HepG2 (cell line): ENCODE results near the gene ERICH3. TPM values are rescaled to one million over a fixed set of nuclear protein-coding genes. Genes with fewer than 3 reads are reported as not detected.
A peak's percentile ranks its signal among the peaks of the same experiment; 100 is the strongest.

Experiments
- ATAC-seq: fragments of 200-7000 bp; cut with Tn5 transposase; 3 replicates; pipeline ENCODE4 v1.9.1; 2020; ENCODE audit warnings: mild to moderate bottlenecking, moderate library complexity
- BruUV-seq: library from RNA; stranded (reverse); fragments of 400-500 nt; replicated peaks from 2 replicates; lab custom pipeline; 2021; lab: Mats Ljungman, UMichigan
- CTCF ChIA-PET: fragments of 300-600 bp; formaldehyde crosslinking; extraction: SDS; loops from one replicate; lab custom pipeline; 2021; ENCODE audit warnings: low total read pairs, inconsistent platforms, low intra/inter-chr PET ratio; lab: Yijun Ruan, JAX
- POLR2A ChIA-PET: fragments of 350-600 bp; sonication (Branson Sonifier 250); formaldehyde crosslinking; loops from one replicate; lab custom pipeline; 2020; ENCODE audit warnings: antibody characterized with exemption, inconsistent platforms; lab: Yijun Ruan, JAX
- DNase-seq: peaks from one replicate; pipeline ENCODE4 v3.0.0-alpha.2; 2015; ENCODE audit warnings: low spot score
- FAIRE-seq: peaks from 3 replicates; lab custom pipeline; 2011; peaks lifted over from hg19 to GRCh38; lab: Jason Lieb, UNC
- H2AFZ ChIP-seq: one replicate; pipeline ENCODE4 v1.6.1; 2011; ENCODE audit warnings: low read length, inconsistent platforms
- H3K27ac ChIP-seq: fragments of 300-600 bp; 3 replicates; pipeline ENCODE4 v1.8.0; 2011; ENCODE audit warnings: mixed run types, mild to moderate bottlenecking, mixed read lengths, low read length, inconsistent platforms; ENCODE audit not compliant: insufficient read depth; ENCODE audit errors: extremely low read length
- H3K27me3 ChIP-seq, 2 experiments: fragments of 200-600 bp in 1 of 2; 2 replicates in 1 of 2; 3 replicates in 1 of 2; pipeline versions ENCODE4 v1.6.0 to v1.8.0; 2011; ENCODE audit warnings: low read length in 2 of 2, mild to moderate bottlenecking in 2 of 2, moderate library complexity in 2 of 2, inconsistent platforms in 1 of 2; ENCODE audit not compliant: insufficient read depth in 2 of 2, control insufficient read depth in 1 of 2
- H3K36me3 ChIP-seq, 2 experiments: fragments of 200-600 bp in 1 of 2; replicated peaks in 1 of 2; 2 replicates in 1 of 2; 3 replicates in 1 of 2; pipeline versions ENCODE4 v1.5.1 to v1.8.0; 2011; ENCODE audit warnings: low read length in 2 of 2, inconsistent platforms in 1 of 2; ENCODE audit not compliant: insufficient read depth in 2 of 2, control insufficient read depth in 1 of 2
- H3K4me1 ChIP-seq: 2 replicates; pipeline ENCODE4 v1.5.1; 2012; ENCODE audit warnings: low read length, inconsistent platforms; ENCODE audit not compliant: insufficient read depth
- H3K4me2 ChIP-seq: 2 replicates; pipeline ENCODE4 v1.6.0; 2011; ENCODE audit warnings: low read depth, low read length, inconsistent platforms
- H3K4me3 ChIP-seq, 3 experiments: fragments of 200-600 bp in 1 of 3; sonication (generic), shearing (Covaris generic) in 1 of 3; replicated peaks in 1 of 3; 2 replicates each; pipeline ENCODE4 v1.5.1; 2011 to 2016; ENCODE audit warnings: low read length in 3 of 3, inconsistent platforms in 2 of 3, low read depth in 2 of 3, mild to moderate bottlenecking in 2 of 3, control low read depth in 1 of 3, mixed read lengths in 1 of 3; ENCODE audit not compliant: insufficient read depth in 1 of 3
- H3K79me2 ChIP-seq: one replicate; pipeline ENCODE4 v1.6.1; 2011; ENCODE audit warnings: low read length, inconsistent platforms; ENCODE audit not compliant: insufficient read depth
- H3K9ac ChIP-seq: 2 replicates; pipeline ENCODE4 v1.6.0; 2011; ENCODE audit warnings: mild to moderate bottlenecking, low read depth, low read length, inconsistent platforms; ENCODE audit not compliant: insufficient read depth
- H3K9me3 ChIP-seq: 2 replicates; pipeline ENCODE4 v1.5.1; 2012; ENCODE audit warnings: mild to moderate bottlenecking, low read length
- H4K20me1 ChIP-seq: 2 replicates; pipeline ENCODE4 v1.6.0; 2011; ENCODE audit warnings: inconsistent platforms, mild to moderate bottlenecking, low read length, moderate library complexity; ENCODE audit not compliant: insufficient read depth
- ARHGAP35 ChIP-seq: sonication (generic); formaldehyde crosslinking; IDR thresholded peaks from 2 replicates; pipeline ENCODE4 v1.9.0; 2022; ENCODE audit warnings: mild to moderate bottlenecking, inconsistent platforms, moderate library complexity, missing genetic modification reagents, borderline replicate concordance
- CENPT ChIP-seq: sonication (generic); formaldehyde crosslinking; IDR thresholded peaks from 2 replicates; pipeline ENCODE4 v1.8.0; 2022; ENCODE audit warnings: low read depth, mild to moderate bottlenecking, moderate library complexity, missing genetic modification reagents
- CREB1 ChIP-seq, 2 experiments: fragments of 450-650 bp in 1 of 2; IDR thresholded peaks; 2 replicates each; pipeline ENCODE4 v1.6.1; 2016 to 2017; ENCODE audit warnings: control low read depth in 1 of 2, mild to moderate bottlenecking in 1 of 2, missing compliant biosample characterization in 1 of 2, missing genetic modification characterization in 1 of 2
- HES4 ChIP-seq: sonication (generic); formaldehyde crosslinking; IDR thresholded peaks from 2 replicates; pipeline ENCODE4 v1.9.0; 2021; ENCODE audit warnings: mild to moderate bottlenecking, missing genetic modification reagents, borderline replicate concordance
- NR3C1 ChIP-seq: sonication (generic); formaldehyde crosslinking; IDR thresholded peaks from 2 replicates; pipeline ENCODE4 v1.4.0; 2020; ENCODE audit warnings: missing genetic modification reagents
- SALL2 ChIP-seq: sonication (generic); formaldehyde crosslinking; IDR thresholded peaks from 2 replicates; pipeline ENCODE4 v1.8.1; 2023; ENCODE audit warnings: mild to moderate bottlenecking, missing genetic modification reagents, inconsistent platforms
- ZKSCAN8 ChIP-seq: IDR thresholded peaks from 2 replicates; pipeline ENCODE4 v1.6.1; 2016; ENCODE audit warnings: borderline replicate concordance, missing genetic modification reagents, missing compliant biosample characterization
- ZNF292 ChIP-seq: sonication (generic); formaldehyde crosslinking; IDR thresholded peaks from 2 replicates; pipeline ENCODE4 v1.8.1; 2022; ENCODE audit warnings: mild to moderate bottlenecking, low read depth, missing genetic modification reagents, borderline replicate concordance
- ZNF441 ChIP-seq: sonication (generic); formaldehyde crosslinking; IDR thresholded peaks from 2 replicates; pipeline ENCODE4 v1.7.0; 2021; ENCODE audit warnings: missing genetic modification reagents, borderline replicate concordance
- WGBS: methylation state at CpG from one replicate; pipeline ENCODE4 v1.1.6; 2017; ENCODE audit warnings: low lambda C conversion rate; 5-methylcytosine and 5-hydroxymethylcytosine counted together
- in situ Hi-C: cut with HindIII; loops from 2 replicates; pipeline ENCODE4 v1.10.0; 2017; ENCODE audit warnings: low pct_unique_long_range_greater_than_20kb; ENCODE audit not compliant: extremely low pct_ligation_motif_present
- intact Hi-C: fragments of 100-400 bp; cut with micrococcal nuclease; formaldehyde crosslinking; loops from one replicate; pipeline ENCODE4 v1.10.0; 2022; ENCODE audit not compliant: unreplicated experiment
- polyA plus RNA-seq, 8 experiments: library from polyadenylated mRNA; depleted of rRNA in 3 of 8; stranded (reverse) in 7 of 8; unstranded in 1 of 8; fragments of >200 nt; fragmentation: Illumina TruSeq in 4 of 8; extraction: Trizol in 4 of 8; gene quantifications; 2 replicates each; pipeline versions ENCODE4 v1.2.1 to v1.2.3, GENCODE V29; 2011 to 2016; ENCODE audit warnings: low read depth in 4 of 8, missing spikeins in 1 of 8, mixed read lengths in 1 of 8; ENCODE audit not compliant: insufficient read depth in 1 of 8
- total RNA-seq, 5 experiments: library from RNA; depleted of rRNA; stranded (reverse); fragments of >200 nt; fragmentation: Illumina TruSeq; extraction: Trizol; gene quantifications; 2 replicates each; pipeline ENCODE4 v1.2.3, GENCODE V29; 2016; ENCODE audit warnings: low read depth in 1 of 5
- TF ChIP-seq, protein P1 (sequence below): sonication (generic); formaldehyde crosslinking; IDR thresholded peaks from 2 replicates; pipeline ENCODE4 v1.5.0; 2020; ENCODE audit warnings: mild to moderate bottlenecking, missing genetic modification reagents, moderate library complexity
- TF ChIP-seq, protein P2 (sequence below): sonication (generic); formaldehyde crosslinking; IDR thresholded peaks from 2 replicates; pipeline ENCODE4 v1.8.1; 2023; ENCODE audit warnings: mild to moderate bottlenecking, missing genetic modification reagents, borderline replicate concordance
- TF ChIP-seq, protein P3 (sequence below): sonication (generic); formaldehyde crosslinking; IDR thresholded peaks from 2 replicates; pipeline ENCODE4 v1.8.0; 2022; ENCODE audit warnings: mild to moderate bottlenecking, missing genetic modification reagents, moderate library complexity
- TF ChIP-seq, protein P4 (sequence below): sonication (generic); formaldehyde crosslinking; IDR thresholded peaks from 2 replicates; pipeline ENCODE4 v1.5.1; 2020; ENCODE audit warnings: missing genetic modification reagents, mild to moderate bottlenecking, borderline replicate concordance
- TF ChIP-seq, protein P5 (sequence below): IDR thresholded peaks from 2 replicates; pipeline ENCODE4 v1.6.1; 2018; ENCODE audit warnings: missing genetic modification reagents

ERICH3 gene
- total and polyA plus RNA-seq, 2 of the 13 experiments (the other 11 are each of a cell fraction or from before 2014, with no cell fraction given), result 0.03 TPM; not detected in 1

DNA sequence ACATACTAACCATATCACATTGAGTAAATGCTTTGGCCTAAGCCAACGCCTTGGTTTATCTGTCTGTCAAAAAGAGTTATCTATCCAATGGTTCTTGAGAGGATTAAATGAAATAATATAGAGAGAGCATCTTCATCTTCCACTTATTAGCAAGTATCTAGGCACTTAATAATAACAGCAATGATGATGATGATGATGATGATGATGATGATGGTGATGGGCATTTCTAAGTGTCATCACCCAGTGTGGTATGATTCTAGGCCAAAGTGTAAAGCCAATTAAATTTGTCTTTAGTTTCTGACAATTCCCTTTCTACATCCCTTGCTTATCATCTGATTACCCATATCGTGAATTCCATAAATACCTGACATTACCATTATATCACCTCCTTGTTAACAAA is 95.5 kb downstream of the ERICH3 start:
- DNase-seq (no peak), FAIRE-seq (no peak), ATAC-seq (no peak)
- Histone ChIP-seq H3K36me3 (no peaks in the 10 kb centered on the region), H3K4me2 (no peak overlapping the region), H4K20me1 (no peaks in the 10 kb centered on the region), H2AFZ (no peak overlapping the region), H3K27me3 (no peaks in the 10 kb centered on the region), H3K4me3 (no peak overlapping the region), H3K9ac (no peak overlapping the region), H3K9me3 (no peaks in the 10 kb centered on the region), H3K79me2 (no peaks in the 10 kb centered on the region), H3K27ac (no peak overlapping the region), H3K4me1 (no peaks in the 10 kb centered on the region)
- POLR2A ChIA-PET, result no interaction called here
- no TSS peak for BruUV-seq
- in situ Hi-C loops (no loop called here), intact Hi-C loops (no loop called here)
- WGBS, result 0% methylated on average over 2 of the region's 2 CpGs
- TF ChIP-seq HES4, result no peak
- TF ChIP-seq CREB1 (IDR thresholded peaks at IDR 0.05), result peak; percentile 72
- TF ChIP-seq CREB1 (CRISPR knock-in tag; IDR thresholded peaks at IDR 0.05), result no peak
- CTCF ChIA-PET, result no interaction called here

DNA sequence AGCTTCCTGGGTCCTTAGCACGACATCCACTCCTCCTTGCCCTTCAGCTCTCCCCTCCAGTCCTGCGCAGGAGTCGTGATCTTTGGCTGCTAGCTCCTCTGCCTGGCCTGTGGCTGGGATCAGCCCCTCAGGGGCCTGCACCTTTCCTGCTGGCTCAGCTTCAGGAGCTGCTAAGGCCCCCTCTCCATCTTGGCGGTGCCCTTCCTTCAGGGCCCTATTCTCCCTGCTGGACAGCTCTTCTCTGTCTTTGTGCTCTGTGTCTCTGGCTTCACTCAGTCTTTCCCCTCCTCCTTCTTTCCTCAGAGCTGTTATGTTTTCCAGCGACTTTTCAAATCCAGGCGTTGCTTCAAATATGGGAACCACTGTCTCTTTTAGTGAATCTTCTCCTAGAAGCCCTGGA is 101.7 kb downstream of the ERICH3 start:
- H3K27ac ChIP-seq, result no peak overlapping the region
- 18% methylated on average over 6 of the region's 6 CpGs for whole genome bisulfite sequencing
- H3K9ac ChIP-seq, result no peak overlapping the region
- no peaks in the 10 kb centered on the region for H3K79me2 ChIP-seq
- no peaks in the 10 kb centered on the region for H3K9me3 ChIP-seq
- ATAC-seq (peak; percentile 44), FAIRE-seq (no peak), DNase-seq (no peak)
- no peak overlapping the region for H3K4me2 ChIP-seq
- no peaks in the 10 kb centered on the region for H3K36me3 ChIP-seq
- no peak overlapping the region for H3K4me3 ChIP-seq
- intact Hi-C loops, result no loop called here
- ChIA-PET CTCF (no interaction called here), POLR2A (no interaction called here)
- H3K27me3 ChIP-seq, result peaks cover 0 to 10% of the 10 kb centered on the region in 2 experiments; a peak in 2 of 5 replicates
- no peaks in the 10 kb centered on the region for H4K20me1 ChIP-seq
- BruUV-seq, result no TSS peak
- H3K4me1 ChIP-seq, result no peaks in the 10 kb centered on the region
- H2AFZ ChIP-seq, result no peak overlapping the region
- in situ Hi-C loops, result no loop called here
- no peak for TF ChIP-seq SALL2
- TF ChIP-seq ZKSCAN8 (CRISPR knock-in tag), result no peak
- no peak for TF ChIP-seq ZNF292 (CRISPR knock-in tag)
- no peak for TF ChIP-seq CREB1 (IDR thresholded peaks at IDR 0.05)
- TF ChIP-seq CREB1 (CRISPR knock-in tag; IDR thresholded peaks at IDR 0.05), result no peak
- TF ChIP-seq ZNF441, result no peak
- TF ChIP-seq, protein P1, sequence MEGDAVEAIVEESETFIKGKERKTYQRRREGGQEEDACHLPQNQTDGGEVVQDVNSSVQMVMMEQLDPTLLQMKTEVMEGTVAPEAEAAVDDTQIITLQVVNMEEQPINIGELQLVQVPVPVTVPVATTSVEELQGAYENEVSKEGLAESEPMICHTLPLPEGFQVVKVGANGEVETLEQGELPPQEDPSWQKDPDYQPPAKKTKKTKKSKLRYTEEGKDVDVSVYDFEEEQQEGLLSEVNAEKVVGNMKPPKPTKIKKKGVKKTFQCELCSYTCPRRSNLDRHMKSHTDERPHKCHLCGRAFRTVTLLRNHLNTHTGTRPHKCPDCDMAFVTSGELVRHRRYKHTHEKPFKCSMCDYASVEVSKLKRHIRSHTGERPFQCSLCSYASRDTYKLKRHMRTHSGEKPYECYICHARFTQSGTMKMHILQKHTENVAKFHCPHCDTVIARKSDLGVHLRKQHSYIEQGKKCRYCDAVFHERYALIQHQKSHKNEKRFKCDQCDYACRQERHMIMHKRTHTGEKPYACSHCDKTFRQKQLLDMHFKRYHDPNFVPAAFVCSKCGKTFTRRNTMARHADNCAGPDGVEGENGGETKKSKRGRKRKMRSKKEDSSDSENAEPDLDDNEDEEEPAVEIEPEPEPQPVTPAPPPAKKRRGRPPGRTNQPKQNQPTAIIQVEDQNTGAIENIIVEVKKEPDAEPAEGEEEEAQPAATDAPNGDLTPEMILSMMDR, result no peak
- TF ChIP-seq, protein P2, sequence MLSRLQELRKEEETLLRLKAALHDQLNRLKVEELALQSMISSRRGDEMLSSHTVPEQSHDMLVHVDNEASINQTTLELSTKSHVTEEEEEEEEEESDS (CRISPR knock-in tag), result no peak
- TF ChIP-seq, protein P3, sequence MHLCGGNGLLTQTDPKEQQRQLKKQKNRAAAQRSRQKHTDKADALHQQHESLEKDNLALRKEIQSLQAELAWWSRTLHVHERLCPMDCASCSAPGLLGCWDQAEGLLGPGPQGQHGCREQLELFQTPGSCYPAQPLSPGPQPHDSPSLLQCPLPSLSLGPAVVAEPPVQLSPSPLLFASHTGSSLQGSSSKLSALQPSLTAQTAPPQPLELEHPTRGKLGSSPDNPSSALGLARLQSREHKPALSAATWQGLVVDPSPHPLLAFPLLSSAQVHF, result no peak
- TF ChIP-seq, protein P4, sequence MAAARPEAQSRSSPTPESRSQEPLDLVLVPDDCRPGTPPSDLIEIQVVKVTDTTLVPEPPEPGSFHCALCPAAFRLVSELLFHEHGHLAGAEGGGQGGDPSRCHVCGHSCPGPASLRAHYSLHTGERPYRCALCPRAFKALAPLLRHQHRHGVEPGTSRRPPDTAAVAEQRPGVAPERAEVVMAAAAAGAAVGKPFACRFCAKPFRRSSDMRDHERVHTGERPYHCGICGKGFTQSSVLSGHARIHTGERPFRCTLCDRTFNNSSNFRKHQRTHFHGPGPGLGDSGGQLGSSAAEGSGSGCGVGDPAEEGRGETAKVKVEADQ, result no peak
- TF ChIP-seq ARHGAP35 (CRISPR knock-in tag), result no peak
- no peak for TF ChIP-seq CENPT (CRISPR knock-in tag)
- no peak for TF ChIP-seq NR3C1 (CRISPR knock-in tag)
- TF ChIP-seq, protein P5, sequence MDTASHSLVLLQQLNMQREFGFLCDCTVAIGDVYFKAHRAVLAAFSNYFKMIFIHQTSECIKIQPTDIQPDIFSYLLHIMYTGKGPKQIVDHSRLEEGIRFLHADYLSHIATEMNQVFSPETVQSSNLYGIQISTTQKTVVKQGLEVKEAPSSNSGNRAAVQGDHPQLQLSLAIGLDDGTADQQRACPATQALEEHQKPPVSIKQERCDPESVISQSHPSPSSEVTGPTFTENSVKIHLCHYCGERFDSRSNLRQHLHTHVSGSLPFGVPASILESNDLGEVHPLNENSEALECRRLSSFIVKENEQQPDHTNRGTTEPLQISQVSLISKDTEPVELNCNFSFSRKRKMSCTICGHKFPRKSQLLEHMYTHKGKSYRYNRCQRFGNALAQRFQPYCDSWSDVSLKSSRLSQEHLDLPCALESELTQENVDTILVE, result no peak
